Keratinocyte (primary cell): ENCODE data around the gene POLR1H. TPM values are rescaled to one million over a fixed set of nuclear protein-coding genes. Genes with fewer than 3 reads are reported as not detected.
A peak's percentile ranks its signal among the peaks of the same experiment; 100 is the strongest.

Experiments
- DNase-seq: peaks from one replicate; pipeline ENCODE4 v3.0.0-alpha.2; 2011; ENCODE audit warnings: low read depth, missing footprints, low spot score
- FAIRE-seq: peaks from 2 replicates; lab custom pipeline; 2011; peaks lifted over from hg19 to GRCh38; lab: Jason Lieb, UNC
- H2AFZ ChIP-seq: 2 replicates; pipeline ENCODE4 v1.6.0; 2012; ENCODE audit warnings: low read length, control low read depth, inconsistent platforms; ENCODE audit not compliant: control insufficient read depth
- H3K27ac ChIP-seq: 2 replicates; pipeline ENCODE4 v1.5.1; 2011; ENCODE audit warnings: low read length; ENCODE audit not compliant: control insufficient read depth, insufficient read depth
- H3K27me3 ChIP-seq: 3 replicates; pipeline ENCODE4 v1.6.0; 2011; ENCODE audit warnings: low read length; ENCODE audit not compliant: control insufficient read depth, insufficient read depth; ENCODE audit errors: extremely low read depth
- H3K36me3 ChIP-seq, 2 experiments: 2 replicates in 1 of 2; 3 replicates in 1 of 2; pipeline ENCODE4 v1.5.1; 2011; ENCODE audit warnings: low read length in 2 of 2, mild to moderate bottlenecking in 1 of 2; ENCODE audit not compliant: control insufficient read depth in 2 of 2, insufficient read depth in 2 of 2; ENCODE audit errors: extremely low read depth in 1 of 2
- H3K4me1 ChIP-seq: 3 replicates; pipeline ENCODE4 v1.5.1; 2011; ENCODE audit warnings: low read length; ENCODE audit not compliant: control insufficient read depth, insufficient read depth; ENCODE audit errors: extremely low read depth
- H3K4me2 ChIP-seq: 3 replicates; pipeline ENCODE4 v1.6.0; 2011; ENCODE audit warnings: low read depth, low read length; ENCODE audit not compliant: control insufficient read depth, insufficient read depth; ENCODE audit errors: extremely low read depth
- H3K4me3 ChIP-seq, 3 experiments: fragments of 200-600 bp in 1 of 3; sonication (generic) in 1 of 3; 2 replicates in 2 of 3; 3 replicates in 1 of 3; pipeline ENCODE4 v1.5.1; 2011 to 2016; ENCODE audit warnings: low read length in 3 of 3, mild to moderate bottlenecking in 3 of 3, control low read depth in 2 of 3, inconsistent platforms in 1 of 3, low read depth in 1 of 3, mixed read lengths in 1 of 3, mixed run types in 1 of 3, moderate library complexity in 1 of 3; ENCODE audit not compliant: control insufficient read depth in 2 of 3, insufficient read depth in 2 of 3; ENCODE audit errors: extremely low read depth in 1 of 3
- H3K79me2 ChIP-seq: 2 replicates; pipeline ENCODE4 v1.6.0; 2012; ENCODE audit warnings: low read length; ENCODE audit not compliant: control insufficient read depth, insufficient read depth
- H3K9ac ChIP-seq: 3 replicates; pipeline ENCODE4 v1.6.0; 2011; ENCODE audit warnings: low read length; ENCODE audit not compliant: control insufficient read depth, insufficient read depth; ENCODE audit errors: extremely low read depth
- H3K9me1 ChIP-seq: 3 replicates; pipeline ENCODE4 v1.6.0; 2011; ENCODE audit warnings: low read length; ENCODE audit not compliant: control insufficient read depth, insufficient read depth; ENCODE audit errors: extremely low read depth
- H3K9me3 ChIP-seq: 2 replicates; pipeline ENCODE4 v1.5.1; 2012; ENCODE audit warnings: low read depth, low read length; ENCODE audit not compliant: control insufficient read depth
- H4K20me1 ChIP-seq: 3 replicates; pipeline ENCODE4 v1.6.0; 2011; ENCODE audit warnings: low read length; ENCODE audit not compliant: control insufficient read depth, insufficient read depth; ENCODE audit errors: extremely low read depth
- CTCF ChIP-seq, 3 experiments: IDR thresholded peaks in 1 of 3; conservative IDR thresholded peaks in 1 of 3; optimal IDR thresholded peaks in 1 of 3; 2 replicates in 2 of 3; 3 replicates in 1 of 3; pipeline versions ENCODE3 to v1.5.1; 2011; ENCODE audit warnings: low read length in 3 of 3, mild to moderate bottlenecking in 3 of 3, moderate library complexity in 2 of 3, control low read depth in 1 of 3, inconsistent platforms in 1 of 3; ENCODE audit not compliant: insufficient read depth in 2 of 3; ENCODE audit errors: extremely low read depth in 1 of 3
- EZH2 ChIP-seq: IDR thresholded peaks from one replicate; pipeline ENCODE4 v1.6.1; 2012; ENCODE audit warnings: inconsistent platforms, mild to moderate bottlenecking, low read length, moderate library complexity
- dilution Hi-C: fragments of 300-500 bp; cut with MboI; formaldehyde crosslinking; loops from one replicate; pipeline ENCODE4 v1.7.0; 2020; ENCODE audit warnings: low sequenced_read_pairs; ENCODE audit not compliant: extremely low pct_ligation_motif_present
- polyA plus RNA-seq, 5 experiments: library from polyadenylated mRNA; depleted of rRNA in 3 of 5; stranded (reverse) in 3 of 5; stranded (forward) in 1 of 5; unstranded in 1 of 5; fragments of >200 nt; gene quantifications; 1 replicate in 1 of 5; 2 replicates in 3 of 5; 3 replicates in 1 of 5; pipeline versions ENCODE4 v1.2.1 to v1.2.3, GENCODE V29; 2011 to 2012; ENCODE audit warnings: missing spikeins in 2 of 5, low read depth in 1 of 5, low replicate concordance in 1 of 5

Gene POLR1H
- polyA plus RNA-seq, 1 donor (not counting 4 experiments of a cell fraction or from before 2014, with no cell fraction given) = 28.8 TPM

DNA sequence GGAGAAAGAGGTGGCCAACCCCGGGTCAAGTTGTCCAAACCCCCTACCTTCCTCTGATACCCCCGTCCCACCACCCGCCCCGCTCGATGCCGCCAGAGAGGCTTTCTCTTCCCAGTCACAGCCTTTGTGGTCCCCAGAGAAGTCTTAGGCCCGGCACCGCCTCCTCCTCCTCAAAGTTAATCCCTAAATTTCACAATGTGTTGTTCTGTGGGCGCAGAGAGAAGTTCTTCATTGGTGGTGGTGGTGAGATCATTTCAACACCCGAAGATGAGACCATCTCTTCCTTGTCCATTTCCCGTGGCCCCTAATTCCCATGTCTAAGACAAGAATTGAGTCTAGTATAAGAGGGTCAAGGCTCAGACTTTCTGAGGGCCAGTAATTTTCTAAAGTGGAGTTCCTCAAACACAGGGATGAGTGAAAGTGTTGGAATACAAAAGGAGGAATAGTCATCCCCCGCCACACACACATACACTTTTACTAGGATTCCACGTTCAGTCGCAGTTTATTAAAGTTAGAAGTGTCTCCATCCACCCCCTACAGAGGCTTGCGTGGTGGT, 41.4 kb downstream of the POLR1H start:
- DNase-seq = no peak
- Histone ChIP-seq H3K4me1 (peaks cover 34% of the 10 kb centered on the region), H3K79me2 (no peaks in the 10 kb centered on the region), H2AFZ (peak overlapping the region; percentile 71), H3K27me3 (no peaks in the 10 kb centered on the region), H3K27ac (no peak overlapping the region), H3K4me2 (peak overlapping the region; percentile 99), H4K20me1 (no peaks in the 10 kb centered on the region), H3K4me3 (peak overlapping the region in 2 of 3 experiments; percentile 7 to 80), H3K9me3 (no peaks in the 10 kb centered on the region), H3K9me1 (no peaks in the 10 kb centered on the region), H3K36me3 (no peaks in the 10 kb centered on the region), H3K9ac (peak overlapping the region; percentile 73)
- no peak for FAIRE-seq
- TF ChIP-seq EZH2 = no peak
- no peak for TF ChIP-seq CTCF (optimal IDR thresholded peaks at IDR 0.05 in 1 of 3, IDR thresholded peaks at IDR 0.05 in 1 of 3, conservative IDR thresholded peaks at IDR 0.05 in 1 of 3; ENCODE audit: extremely low read depth in 1 of 3, insufficient read depth in 2 of 3, low read length in 3 of 3)
- dilution Hi-C loops = no loop called here

GRCh38 chr6:30102970-30103871, 42.2 kb downstream of the POLR1H start:
- Histone ChIP-seq H3K36me3 (no peaks in the 10 kb centered on the region), H4K20me1 (no peaks in the 10 kb centered on the region), H3K79me2 (no peaks in the 10 kb centered on the region), H3K4me1 (peaks cover 34% of the 10 kb centered on the region), H3K9ac (peak overlapping the region; percentile 17), H3K4me2 (peak overlapping the region; percentile 99), H3K4me3 (peak overlapping the region; percentile 29 to 63 (median 52)), H3K9me1 (no peaks in the 10 kb centered on the region), H3K27ac (no peak overlapping the region), H3K27me3 (no peaks in the 10 kb centered on the region), H3K9me3 (no peaks in the 10 kb centered on the region), H2AFZ (peak overlapping the region; percentile 92)
- TF ChIP-seq EZH2 (no peak), CTCF (optimal IDR thresholded peaks at IDR 0.05 in 1 of 3, IDR thresholded peaks at IDR 0.05 in 1 of 3, conservative IDR thresholded peaks at IDR 0.05 in 1 of 3; ENCODE audit: extremely low read depth in 1 of 3, insufficient read depth in 2 of 3, low read length in 3 of 3) (peak; percentile 88 to 92 (median 90))
- dilution Hi-C loops = no loop called here
- FAIRE-seq (peak; percentile 90), DNase-seq (peak; percentile 40)
